ENCODE data around the gene GRWD1.

DNA sequence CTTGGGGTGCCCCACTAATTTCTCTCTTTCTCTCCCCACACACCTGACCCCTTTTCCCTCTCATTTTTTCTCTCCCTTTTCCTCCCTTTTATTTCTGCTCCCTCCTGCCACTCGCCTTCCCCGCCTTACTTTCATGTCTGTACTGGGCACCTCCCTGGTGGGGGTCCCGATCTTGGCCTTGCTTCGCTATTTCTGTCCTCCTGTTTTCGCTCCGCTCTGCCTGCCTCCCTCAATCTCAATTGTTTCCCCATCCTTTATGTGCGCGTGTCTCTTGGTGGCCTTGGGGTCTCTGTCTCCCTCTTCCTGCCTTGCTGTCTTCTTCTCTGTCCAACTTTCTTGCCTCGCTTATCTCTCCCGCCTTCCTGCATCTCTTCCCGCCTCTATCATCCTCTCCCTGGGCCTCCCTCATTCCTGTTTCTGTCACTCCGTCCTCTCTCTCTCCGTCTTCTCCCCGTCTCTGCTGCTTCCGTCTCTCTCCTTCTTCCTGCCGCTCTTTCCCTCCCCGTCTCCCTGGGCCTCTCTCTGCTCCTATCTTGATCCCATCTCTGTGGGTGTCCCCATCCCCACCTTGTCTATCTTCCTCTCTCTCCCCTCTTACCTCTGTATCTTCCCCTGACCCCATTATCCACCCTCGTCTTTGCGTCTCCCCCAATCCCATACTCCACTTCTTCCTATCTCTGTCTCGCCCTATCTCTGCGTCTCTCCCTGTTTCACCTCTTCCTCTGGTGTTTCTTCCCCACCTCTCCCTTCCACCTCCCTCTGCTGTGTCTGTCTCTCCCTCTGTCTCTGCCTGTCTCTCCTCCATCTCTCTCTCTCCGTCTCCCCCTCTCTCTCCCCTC lies 48.3 kb upstream of the GRWD1 start:
- TF ChIP-seq, protein P1, sequence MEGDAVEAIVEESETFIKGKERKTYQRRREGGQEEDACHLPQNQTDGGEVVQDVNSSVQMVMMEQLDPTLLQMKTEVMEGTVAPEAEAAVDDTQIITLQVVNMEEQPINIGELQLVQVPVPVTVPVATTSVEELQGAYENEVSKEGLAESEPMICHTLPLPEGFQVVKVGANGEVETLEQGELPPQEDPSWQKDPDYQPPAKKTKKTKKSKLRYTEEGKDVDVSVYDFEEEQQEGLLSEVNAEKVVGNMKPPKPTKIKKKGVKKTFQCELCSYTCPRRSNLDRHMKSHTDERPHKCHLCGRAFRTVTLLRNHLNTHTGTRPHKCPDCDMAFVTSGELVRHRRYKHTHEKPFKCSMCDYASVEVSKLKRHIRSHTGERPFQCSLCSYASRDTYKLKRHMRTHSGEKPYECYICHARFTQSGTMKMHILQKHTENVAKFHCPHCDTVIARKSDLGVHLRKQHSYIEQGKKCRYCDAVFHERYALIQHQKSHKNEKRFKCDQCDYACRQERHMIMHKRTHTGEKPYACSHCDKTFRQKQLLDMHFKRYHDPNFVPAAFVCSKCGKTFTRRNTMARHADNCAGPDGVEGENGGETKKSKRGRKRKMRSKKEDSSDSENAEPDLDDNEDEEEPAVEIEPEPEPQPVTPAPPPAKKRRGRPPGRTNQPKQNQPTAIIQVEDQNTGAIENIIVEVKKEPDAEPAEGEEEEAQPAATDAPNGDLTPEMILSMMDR (IDR thresholded peaks at IDR 0.05), result no peak
- TF ChIP-seq POLR2A (IDR thresholded peaks at IDR 0.05), result no peak
